WTC11 (cell line): ENCODE measurements around the gene MIX23. TPM values are rescaled to one million over a fixed set of nuclear protein-coding genes. Genes with fewer than 3 reads are reported as not detected.
A peak's percentile ranks its signal among the peaks of the same experiment; 100 is the strongest.

Source experiments
- ATAC-seq: fragments of 200-7000 bp; cut with Tn5 transposase; 2 replicates; pipeline ENCODE4 v1.10.0; 2021; ENCODE audit warnings: mild to moderate bottlenecking, moderate library complexity
- CTCF ChIA-PET: fragments of 300-600 bp; sonication (Branson Sonifier 250); formaldehyde crosslinking; loops from one replicate; lab custom pipeline; 2021; ENCODE audit warnings: antibody characterized with exemption; lab: Charles Lee
- POLR2A ChIA-PET: fragments of 350-600 bp; sonication (Branson Sonifier 250); formaldehyde crosslinking; loops from one replicate; lab custom pipeline; 2021; ENCODE audit warnings: antibody characterized with exemption; lab: Charles Lee
- DNase-seq: peaks from one replicate; pipeline ENCODE4 v3.0.0; 2021; ENCODE audit warnings: low spot score
- H3K27ac Mint-ChIP-seq: 2 replicates; pipeline ENCODE4 v1.8.0; 2021; ENCODE audit warnings: mixed read lengths
- H3K27me3 Mint-ChIP-seq: 2 replicates; pipeline ENCODE4 v1.8.0; 2021; ENCODE audit warnings: low read depth, mild to moderate bottlenecking, moderate library complexity, mixed read lengths
- H3K36me3 Mint-ChIP-seq: 2 replicates; pipeline ENCODE4 v1.8.0; 2021; ENCODE audit warnings: mixed read lengths
- H3K4me1 Mint-ChIP-seq: 2 replicates; pipeline ENCODE4 v1.8.0; 2022; ENCODE audit warnings: mixed read lengths
- H3K4me3 Mint-ChIP-seq: 2 replicates; pipeline ENCODE4 v1.8.0; 2021; ENCODE audit warnings: mild to moderate bottlenecking, moderate library complexity, mixed read lengths
- H3K9me3 Mint-ChIP-seq: 2 replicates; pipeline ENCODE4 v1.8.0; 2021; ENCODE audit warnings: mixed read lengths
- AFF4 ChIP-seq: sonication (generic); formaldehyde crosslinking; IDR thresholded peaks from 2 replicates; pipeline ENCODE4 v1.8.1; 2023; ENCODE audit warnings: mild to moderate bottlenecking, missing genetic modification reagents, borderline replicate concordance
- CTCF ChIP-seq: fragments of 200-600 bp; IDR thresholded peaks from 2 replicates; pipeline ENCODE4 v1.8.0; 2022; ENCODE audit warnings: antibody characterized with exemption
- GABPB1 ChIP-seq: sonication (generic); formaldehyde crosslinking; IDR thresholded peaks from 2 replicates; pipeline ENCODE4 v1.8.1; 2023; ENCODE audit warnings: mild to moderate bottlenecking, missing genetic modification reagents
- HMGA2 ChIP-seq: fragments of 250-450 bp; sonication (Bioruptor Pico); IDR thresholded peaks from 2 replicates; pipeline ENCODE4 v1.4.0; 2021; ENCODE audit warnings: mild to moderate bottlenecking, moderate library complexity
- JAZF1 ChIP-seq: fragments of 250-450 bp; sonication (Bioruptor Pico); IDR thresholded peaks from 2 replicates; pipeline ENCODE4 v1.9.0; 2021; ENCODE audit warnings: moderate library complexity, mild to moderate bottlenecking, inconsistent platforms
- TCF7 ChIP-seq: sonication (generic); formaldehyde crosslinking; IDR thresholded peaks from 2 replicates; pipeline ENCODE4 v1.8.0; 2022; ENCODE audit warnings: mild to moderate bottlenecking, low read depth, missing genetic modification reagents, moderate library complexity
- ZMAT4 ChIP-seq: fragments of 250-450 bp; sonication (Bioruptor Pico); IDR thresholded peaks from 2 replicates; pipeline ENCODE4 v1.9.0; 2021; ENCODE audit warnings: mild to moderate bottlenecking
- ZNF671 ChIP-seq: fragments of 250-450 bp; sonication (Bioruptor Pico); IDR thresholded peaks from 2 replicates; pipeline ENCODE4 v1.8.0; 2021; ENCODE audit warnings: mild to moderate bottlenecking
- total RNA-seq: library from RNA; stranded (reverse); gene quantifications from 3 replicates; pipeline ENCODE4 v1.2.3, GENCODE V29; 2021
- TF ChIP-seq, protein P1 (sequence below): sonication (generic); formaldehyde crosslinking; conservative IDR thresholded peaks from 2 replicates; pipeline ENCODE4 v1.8.1; 2023; ENCODE audit warnings: mild to moderate bottlenecking, low read depth, missing genetic modification reagents, moderate library complexity
- TF ChIP-seq, protein P2 (sequence below): fragments of 250-450 bp; sonication (Bioruptor Pico); IDR thresholded peaks from 2 replicates; pipeline ENCODE4 v2.1.2; 2022; ENCODE audit warnings: mild to moderate bottlenecking, moderate library complexity

Gene MIX23
- total RNA-seq, 1 experiment from 2014 or later = 81.7 TPM

- H3K27ac Mint-ChIP-seq = no peak within 1 kb of the TSS
- TF ChIP-seq ZMAT4 (CRISPR knock-in tag) (no peak), GABPB1 (CRISPR knock-in tag) (peak; percentile 90)
- CTCF ChIA-PET = interaction anchor here (2.2 kb wide), 1 partner anchor 9 kb away, joined by 9 read pairs; no protein-coding TSS in a partner anchor
- H3K4me3 Mint-ChIP-seq = no peak within 1 kb of the TSS
- H3K27me3 Mint-ChIP-seq = no peaks in the 10 kb centered on the region; the same call in 1 of the 2 replicates
- H3K9me3 Mint-ChIP-seq = peaks cover 13% of the 10 kb centered on the region
- DNase-seq = no peak
- no peak for ATAC-seq
- POLR2A ChIA-PET = no interaction called here
- peaks cover 5% of the 10 kb centered on the region for H3K36me3 Mint-ChIP-seq
- H3K4me1 Mint-ChIP-seq = no peaks in the 10 kb centered on the region
Measured at GRCh38 chr3:122324871-122325323, 58.1 kb downstream of the MIX23 start, which contains the start of gene CSTA. CSTA (plus strand) TSS chr3:122325248; CDS start chr3:122325293, 45 bp downstream.

DNA sequence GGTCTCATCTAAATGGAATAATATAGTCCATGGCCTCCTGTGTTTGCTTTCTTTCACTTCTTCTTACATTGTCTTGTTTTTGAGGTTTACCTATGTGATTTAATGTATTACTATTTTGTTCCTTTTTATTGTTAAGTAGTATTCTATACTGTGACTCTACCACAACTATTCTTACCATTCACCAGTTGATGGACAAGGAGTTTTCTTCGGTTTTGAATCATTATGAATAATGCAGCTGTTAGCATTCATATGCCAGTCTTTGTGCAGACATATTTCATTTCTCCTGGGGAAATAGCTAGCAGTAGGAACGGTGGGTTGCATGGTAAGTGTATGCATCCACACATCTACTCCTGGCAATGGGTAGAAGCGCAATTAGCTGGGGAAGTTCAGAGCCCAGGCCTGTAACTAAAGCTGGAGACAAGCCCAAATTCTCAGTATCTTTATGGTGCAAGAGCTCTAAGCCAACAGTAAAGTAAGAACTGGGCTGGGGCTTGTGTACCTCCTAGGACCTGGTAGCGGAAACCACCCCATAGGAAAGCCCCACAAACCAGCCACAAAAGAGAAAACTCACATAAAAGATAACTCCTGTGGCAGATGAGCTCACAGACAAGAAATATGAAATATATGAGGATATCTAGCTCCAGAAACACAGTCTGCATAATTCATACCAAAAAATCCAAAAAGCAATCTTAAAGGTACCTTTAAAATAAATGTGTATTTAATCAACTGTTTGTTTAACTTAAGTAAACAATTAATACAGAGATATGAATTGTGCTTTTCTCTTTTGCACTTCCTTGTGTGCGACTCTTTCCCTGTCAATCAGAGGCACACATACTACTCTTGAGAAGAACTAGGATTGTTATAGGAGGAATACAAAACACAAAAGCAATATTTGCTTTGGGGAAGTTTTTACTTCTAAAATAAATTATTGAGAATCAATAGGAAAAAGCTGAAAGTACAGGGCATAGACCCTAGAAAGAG lies 60.6 kb downstream of the MIX23 start:
- Mint-ChIP-seq H3K4me3 (no peak overlapping the region), H3K27me3 (no peaks in the 10 kb centered on the region; the same call in none of the 2 replicates), H3K27ac (no peak overlapping the region), H3K9me3 (peaks cover 33% of the 10 kb centered on the region), H3K4me1 (no peaks in the 10 kb centered on the region), H3K36me3 (peaks cover 12% of the 10 kb centered on the region)
- ATAC-seq (no peak), DNase-seq (no peak)
- POLR2A ChIA-PET = interaction anchor here (0.6 kb wide), 1 partner anchor 439 kb away, joined by 4 read pairs; no protein-coding TSS in a partner anchor
- TF ChIP-seq CTCF (no peak), JAZF1 (no peak), ZNF671 (CRISPR knock-in tag) (no peak), TCF7 (CRISPR knock-in tag) (no peak), AFF4 (CRISPR knock-in tag) (no peak), HMGA2 (CRISPR knock-in tag) (no peak)
- TF ChIP-seq, protein P1, sequence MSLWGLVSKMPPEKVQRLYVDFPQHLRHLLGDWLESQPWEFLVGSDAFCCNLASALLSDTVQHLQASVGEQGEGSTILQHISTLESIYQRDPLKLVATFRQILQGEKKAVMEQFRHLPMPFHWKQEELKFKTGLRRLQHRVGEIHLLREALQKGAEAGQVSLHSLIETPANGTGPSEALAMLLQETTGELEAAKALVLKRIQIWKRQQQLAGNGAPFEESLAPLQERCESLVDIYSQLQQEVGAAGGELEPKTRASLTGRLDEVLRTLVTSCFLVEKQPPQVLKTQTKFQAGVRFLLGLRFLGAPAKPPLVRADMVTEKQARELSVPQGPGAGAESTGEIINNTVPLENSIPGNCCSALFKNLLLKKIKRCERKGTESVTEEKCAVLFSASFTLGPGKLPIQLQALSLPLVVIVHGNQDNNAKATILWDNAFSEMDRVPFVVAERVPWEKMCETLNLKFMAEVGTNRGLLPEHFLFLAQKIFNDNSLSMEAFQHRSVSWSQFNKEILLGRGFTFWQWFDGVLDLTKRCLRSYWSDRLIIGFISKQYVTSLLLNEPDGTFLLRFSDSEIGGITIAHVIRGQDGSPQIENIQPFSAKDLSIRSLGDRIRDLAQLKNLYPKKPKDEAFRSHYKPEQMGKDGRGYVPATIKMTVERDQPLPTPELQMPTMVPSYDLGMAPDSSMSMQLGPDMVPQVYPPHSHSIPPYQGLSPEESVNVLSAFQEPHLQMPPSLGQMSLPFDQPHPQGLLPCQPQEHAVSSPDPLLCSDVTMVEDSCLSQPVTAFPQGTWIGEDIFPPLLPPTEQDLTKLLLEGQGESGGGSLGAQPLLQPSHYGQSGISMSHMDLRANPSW = no peak
- TF ChIP-seq, protein P2, sequence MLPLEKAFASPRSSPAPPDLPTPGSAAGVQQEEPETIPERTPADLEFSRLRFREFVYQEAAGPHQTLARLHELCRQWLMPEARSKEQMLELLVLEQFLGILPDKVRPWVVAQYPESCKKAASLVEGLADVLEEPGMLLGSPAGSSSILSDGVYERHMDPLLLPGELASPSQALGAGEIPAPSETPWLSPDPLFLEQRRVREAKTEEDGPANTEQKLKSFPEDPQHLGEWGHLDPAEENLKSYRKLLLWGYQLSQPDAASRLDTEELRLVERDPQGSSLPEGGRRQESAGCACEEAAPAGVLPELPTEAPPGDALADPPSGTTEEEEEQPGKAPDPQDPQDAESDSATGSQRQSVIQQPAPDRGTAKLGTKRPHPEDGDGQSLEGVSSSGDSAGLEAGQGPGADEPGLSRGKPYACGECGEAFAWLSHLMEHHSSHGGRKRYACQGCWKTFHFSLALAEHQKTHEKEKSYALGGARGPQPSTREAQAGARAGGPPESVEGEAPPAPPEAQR (CRISPR knock-in tag) = no peak
- CTCF ChIA-PET = interaction anchor here (1.1 kb wide), 1 partner anchor 16 kb away, joined by 4 read pairs; no protein-coding TSS in a partner anchor
